GDM1 (cell line): ENCODE measurements around the gene KLHL29.

ENCODE experiments used
- DNase-seq: peaks from one replicate; lab custom pipeline; 2025; lab: John Stamatoyannopoulos, UW

KLHL29 gene

GRCh38 chr2:23493846-23494245 is 108.9 kb downstream of the KLHL29 start:
- DNase-seq: no peak

GRCh38 chr2:23494286-23494685 is 109.3 kb downstream of the KLHL29 start:
- DNase-seq: no peak

GRCh38 chr2:23495661-23496114 is 110.7 kb downstream of the KLHL29 start:
- no peak for DNase-seq

- no peak for DNase-seq
Measured at GRCh38 chr2:23496456-23496855, 111.5 kb downstream of the KLHL29 start.

- peak; percentile 62 for DNase-seq
Measured at GRCh38 chr2:23497063-23497462, 112.1 kb downstream of the KLHL29 start.

GRCh38 chr2:23497536-23497935 is 112.6 kb downstream of the KLHL29 start:
- DNase-seq: no peak

GRCh38 chr2:23498943-23499342 is 114.0 kb downstream of the KLHL29 start:
- DNase-seq: no peak

GRCh38 chr2:23499439-23499838 is 114.5 kb downstream of the KLHL29 start:
- DNase-seq: no peak

GRCh38 chr2:23500836-23501235 is 115.9 kb downstream of the KLHL29 start:
- no peak for DNase-seq

GRCh38 chr2:23502096-23502495 is 117.1 kb downstream of the KLHL29 start:
- no peak for DNase-seq

GRCh38 chr2:23503097-23503496 is 118.1 kb downstream of the KLHL29 start:
- DNase-seq: no peak

- DNase-seq: no peak
Measured at GRCh38 chr2:23503682-23504081, 118.7 kb downstream of the KLHL29 start.

- DNase-seq: no peak
Measured at GRCh38 chr2:23504591-23504990, 119.6 kb downstream of the KLHL29 start.

GRCh38 chr2:23505218-23505983 is 120.4 kb downstream of the KLHL29 start:
- no peak for DNase-seq

GRCh38 chr2:23505984-23506380 is 121.0 kb downstream of the KLHL29 start:
- no peak for DNase-seq

- DNase-seq: no peak
Measured at GRCh38 chr2:23506531-23507266, 121.7 kb downstream of the KLHL29 start.

- DNase-seq: no peak
Measured at GRCh38 chr2:23507267-23508065, 122.5 kb downstream of the KLHL29 start.

GRCh38 chr2:23508066-23508390 is 123.0 kb downstream of the KLHL29 start:
- no peak for DNase-seq

- DNase-seq: no peak
Measured at GRCh38 chr2:23509103-23509502, 124.1 kb downstream of the KLHL29 start.

GRCh38 chr2:23509596-23510292 is 124.8 kb downstream of the KLHL29 start:
- no peak for DNase-seq

GRCh38 chr2:23510471-23510870 is 125.5 kb downstream of the KLHL29 start:
- DNase-seq: no peak

GRCh38 chr2:23512778-23513177 is 127.8 kb downstream of the KLHL29 start:
- DNase-seq: no peak
